ENCODE results near the gene PRR16.

Gene PRR16

GRCh38 chr5:120605325-120606079, 141.4 kb downstream of the PRR16 start:
- no peak overlapping the region for H2AFZ ChIP-seq (ENCODE audit: low read length, unreplicated experiment)
- peaks cover 67% of the 10 kb centered on the region for H3K79me2 ChIP-seq (ENCODE audit: control insufficient read depth, insufficient read depth, low read length, unreplicated experiment)
- no peaks in the 10 kb centered on the region for H3K27me3 ChIP-seq (ENCODE audit: insufficient read depth, low read length)
- H3K36me3 ChIP-seq (ENCODE audit: insufficient read depth, low read length) = peaks cover 14% of the 10 kb centered on the region; the same call in 1 of the 2 replicates
- peaks cover 85% of the 10 kb centered on the region for H3K4me1 ChIP-seq (ENCODE audit: control insufficient read depth, insufficient read depth, low read length, unreplicated experiment)
- H3K4me3 ChIP-seq (ENCODE audit: low read depth, low read length) = peak overlapping the region; percentile 30; the same call in 1 of the 2 replicates
- H3K27ac ChIP-seq (ENCODE audit: low read depth, low read length) = peak overlapping the region; percentile 95

GRCh38 chr5:120609570-120609969, 145.5 kb downstream of the PRR16 start:
- Histone ChIP-seq H3K4me1 (ENCODE audit: control insufficient read depth, insufficient read depth, low read length, unreplicated experiment) (peaks cover 68% of the 10 kb centered on the region), H3K79me2 (ENCODE audit: control insufficient read depth, insufficient read depth, low read length, unreplicated experiment) (peaks cover 44% of the 10 kb centered on the region), H3K27ac (ENCODE audit: low read depth, low read length) (peak overlapping the region; percentile 86), H2AFZ (ENCODE audit: low read length, unreplicated experiment) (peak overlapping the region; percentile 87), H3K4me3 (ENCODE audit: low read depth, low read length) (peak overlapping the region; percentile 43), H3K27me3 (ENCODE audit: insufficient read depth, low read length) (no peaks in the 10 kb centered on the region), H3K36me3 (ENCODE audit: insufficient read depth, low read length) (no peaks in the 10 kb centered on the region; the same call in 1 of the 2 replicates)

- Histone ChIP-seq H3K4me1 (ENCODE audit: control insufficient read depth, insufficient read depth, low read length, unreplicated experiment) (peaks cover 70% of the 10 kb centered on the region), H3K36me3 (ENCODE audit: insufficient read depth, low read length) (no peaks in the 10 kb centered on the region; the same call in 1 of the 2 replicates), H3K4me3 (ENCODE audit: low read depth, low read length) (peak overlapping the region; percentile 43; the same call in 1 of the 2 replicates), H3K79me2 (ENCODE audit: control insufficient read depth, insufficient read depth, low read length, unreplicated experiment) (peaks cover 42% of the 10 kb centered on the region), H3K27ac (ENCODE audit: low read depth, low read length) (peak overlapping the region; percentile 86), H2AFZ (ENCODE audit: low read length, unreplicated experiment) (peak overlapping the region; percentile 87), H3K27me3 (ENCODE audit: insufficient read depth, low read length) (no peaks in the 10 kb centered on the region)
These were observed 146.0 kb downstream of the PRR16 start for GRCh38 chr5:120610145-120610544.

GRCh38 chr5:120613729-120614128, 149.6 kb downstream of the PRR16 start:
- Histone ChIP-seq H3K36me3 (ENCODE audit: insufficient read depth, low read length) (no peaks in the 10 kb centered on the region; the same call in 1 of the 2 replicates), H3K27me3 (ENCODE audit: insufficient read depth, low read length) (no peaks in the 10 kb centered on the region), H3K27ac (ENCODE audit: low read depth, low read length) (peak overlapping the region; percentile 84), H3K4me1 (ENCODE audit: control insufficient read depth, insufficient read depth, low read length, unreplicated experiment) (peaks cover 57% of the 10 kb centered on the region), H2AFZ (ENCODE audit: low read length, unreplicated experiment) (peak overlapping the region; percentile 90), H3K4me3 (ENCODE audit: low read depth, low read length) (peak overlapping the region; percentile 6; the same call in 1 of the 2 replicates), H3K79me2 (ENCODE audit: control insufficient read depth, insufficient read depth, low read length, unreplicated experiment) (peaks cover 12% of the 10 kb centered on the region)

GRCh38 chr5:120614531-120615180, 150.6 kb downstream of the PRR16 start:
- Histone ChIP-seq H3K4me3 (ENCODE audit: low read depth, low read length) (peak overlapping the region; percentile 6; the same call in 1 of the 2 replicates), H2AFZ (ENCODE audit: low read length, unreplicated experiment) (peak overlapping the region; percentile 10), H3K79me2 (ENCODE audit: control insufficient read depth, insufficient read depth, low read length, unreplicated experiment) (peaks cover 12% of the 10 kb centered on the region), H3K4me1 (ENCODE audit: control insufficient read depth, insufficient read depth, low read length, unreplicated experiment) (peaks cover 48% of the 10 kb centered on the region), H3K27ac (ENCODE audit: low read depth, low read length) (peak overlapping the region; percentile 84), H3K36me3 (ENCODE audit: insufficient read depth, low read length) (no peaks in the 10 kb centered on the region; the same call in 1 of the 2 replicates), H3K27me3 (ENCODE audit: insufficient read depth, low read length) (no peaks in the 10 kb centered on the region)

- H3K27me3 ChIP-seq (ENCODE audit: insufficient read depth, low read length) = no peaks in the 10 kb centered on the region
- H2AFZ ChIP-seq (ENCODE audit: low read length, unreplicated experiment) = no peak overlapping the region
- no peaks in the 10 kb centered on the region; the same call in 1 of the 2 replicates for H3K36me3 ChIP-seq (ENCODE audit: insufficient read depth, low read length)
- peak overlapping the region; percentile 84 for H3K27ac ChIP-seq (ENCODE audit: low read depth, low read length)
- H3K4me3 ChIP-seq (ENCODE audit: low read depth, low read length) = peak overlapping the region; percentile 53; the same call in 1 of the 2 replicates
- peaks cover 6% of the 10 kb centered on the region for H3K79me2 ChIP-seq (ENCODE audit: control insufficient read depth, insufficient read depth, low read length, unreplicated experiment)
- H3K4me1 ChIP-seq (ENCODE audit: control insufficient read depth, insufficient read depth, low read length, unreplicated experiment) = peaks cover 44% of the 10 kb centered on the region
These were observed 152.0 kb downstream of the PRR16 start for GRCh38 chr5:120615967-120616645.

GRCh38 chr5:120621339-120621738, 157.2 kb downstream of the PRR16 start:
- Histone ChIP-seq H3K27ac (ENCODE audit: low read depth, low read length) (no peak overlapping the region), H3K4me1 (ENCODE audit: control insufficient read depth, insufficient read depth, low read length, unreplicated experiment) (peaks cover 32% of the 10 kb centered on the region), H3K36me3 (ENCODE audit: insufficient read depth, low read length) (peaks cover 8% of the 10 kb centered on the region; the same call in 1 of the 2 replicates), H2AFZ (ENCODE audit: low read length, unreplicated experiment) (no peak overlapping the region), H3K79me2 (ENCODE audit: control insufficient read depth, insufficient read depth, low read length, unreplicated experiment) (peaks cover 6% of the 10 kb centered on the region), H3K4me3 (ENCODE audit: low read depth, low read length) (no peak overlapping the region), H3K27me3 (ENCODE audit: insufficient read depth, low read length) (no peaks in the 10 kb centered on the region)

- H3K4me3 ChIP-seq (ENCODE audit: low read depth, low read length) = peak overlapping the region; percentile 61
- no peaks in the 10 kb centered on the region for H3K27me3 ChIP-seq (ENCODE audit: insufficient read depth, low read length)
- peaks cover 28% of the 10 kb centered on the region for H3K4me1 ChIP-seq (ENCODE audit: control insufficient read depth, insufficient read depth, low read length, unreplicated experiment)
- peak overlapping the region; percentile 8 for H2AFZ ChIP-seq (ENCODE audit: low read length, unreplicated experiment)
- H3K27ac ChIP-seq (ENCODE audit: low read depth, low read length) = peak overlapping the region; percentile 76
- peaks cover 6% of the 10 kb centered on the region for H3K79me2 ChIP-seq (ENCODE audit: control insufficient read depth, insufficient read depth, low read length, unreplicated experiment)
- peaks cover 8% of the 10 kb centered on the region; the same call in 1 of the 2 replicates for H3K36me3 ChIP-seq (ENCODE audit: insufficient read depth, low read length)
These were observed 160.0 kb downstream of the PRR16 start for GRCh38 chr5:120624021-120624563.

GRCh38 chr5:120628156-120628555, 164.1 kb downstream of the PRR16 start:
- no peaks in the 10 kb centered on the region for H3K27me3 ChIP-seq (ENCODE audit: insufficient read depth, low read length)
- H3K4me3 ChIP-seq (ENCODE audit: low read depth, low read length) = no peak overlapping the region
- H3K4me1 ChIP-seq (ENCODE audit: control insufficient read depth, insufficient read depth, low read length, unreplicated experiment) = peaks cover 24% of the 10 kb centered on the region
- H3K27ac ChIP-seq (ENCODE audit: low read depth, low read length) = no peak overlapping the region
- peaks cover 21% of the 10 kb centered on the region; the same call in 1 of the 2 replicates for H3K36me3 ChIP-seq (ENCODE audit: insufficient read depth, low read length)
- no peak overlapping the region for H2AFZ ChIP-seq (ENCODE audit: low read length, unreplicated experiment)
- peaks cover 6% of the 10 kb centered on the region for H3K79me2 ChIP-seq (ENCODE audit: control insufficient read depth, insufficient read depth, low read length, unreplicated experiment)

- Histone ChIP-seq H3K27me3 (ENCODE audit: insufficient read depth, low read length) (no peaks in the 10 kb centered on the region), H3K4me3 (ENCODE audit: low read depth, low read length) (no peak overlapping the region), H3K36me3 (ENCODE audit: insufficient read depth, low read length) (peaks cover 17% of the 10 kb centered on the region; the same call in 1 of the 2 replicates), H3K79me2 (ENCODE audit: control insufficient read depth, insufficient read depth, low read length, unreplicated experiment) (peaks cover 2% of the 10 kb centered on the region), H2AFZ (ENCODE audit: low read length, unreplicated experiment) (no peak overlapping the region), H3K4me1 (ENCODE audit: control insufficient read depth, insufficient read depth, low read length, unreplicated experiment) (peaks cover 10% of the 10 kb centered on the region), H3K27ac (ENCODE audit: low read depth, low read length) (no peak overlapping the region)
These were observed 166.4 kb downstream of the PRR16 start for GRCh38 chr5:120630550-120630949.
